ENCODE results near the gene PARPBP.

GRCh38 chr12:102118874-102119273 is 1.1 kb upstream of the PARPBP start:
- no peak for TF ChIP-seq EZH2 (IDR thresholded peaks at IDR 0.05; ENCODE audit: borderline replicate concordance, insufficient read depth, low read length, poor library complexity, severe bottlenecking)
- no peak for TF ChIP-seq CTCF (IDR thresholded peaks at IDR 0.05; ENCODE audit: poor library complexity, severe bottlenecking)
- TF ChIP-seq EP300 (conservative IDR thresholded peaks at IDR 0.05; ENCODE audit: poor library complexity, severe bottlenecking) = no peak
